ENCODE data around the gene COL6A2. TPM values are rescaled to one million over a fixed set of nuclear protein-coding genes. Genes with fewer than 3 reads are reported as not detected.
A peak's percentile ranks its signal among the peaks of the same experiment; 100 is the strongest.

COL6A2 gene
- total RNA-seq, 2 donors from 2014 or later: 259 to 377 TPM

- DNase-seq: peak; percentile 16
- H3K4me1 ChIP-seq (ENCODE audit: control insufficient read depth, insufficient read depth, low read length): no peaks in the 10 kb centered on the region
- no peak overlapping the region for H3K27ac ChIP-seq (ENCODE audit: low read depth, low read length)
- TF ChIP-seq, protein P1, sequence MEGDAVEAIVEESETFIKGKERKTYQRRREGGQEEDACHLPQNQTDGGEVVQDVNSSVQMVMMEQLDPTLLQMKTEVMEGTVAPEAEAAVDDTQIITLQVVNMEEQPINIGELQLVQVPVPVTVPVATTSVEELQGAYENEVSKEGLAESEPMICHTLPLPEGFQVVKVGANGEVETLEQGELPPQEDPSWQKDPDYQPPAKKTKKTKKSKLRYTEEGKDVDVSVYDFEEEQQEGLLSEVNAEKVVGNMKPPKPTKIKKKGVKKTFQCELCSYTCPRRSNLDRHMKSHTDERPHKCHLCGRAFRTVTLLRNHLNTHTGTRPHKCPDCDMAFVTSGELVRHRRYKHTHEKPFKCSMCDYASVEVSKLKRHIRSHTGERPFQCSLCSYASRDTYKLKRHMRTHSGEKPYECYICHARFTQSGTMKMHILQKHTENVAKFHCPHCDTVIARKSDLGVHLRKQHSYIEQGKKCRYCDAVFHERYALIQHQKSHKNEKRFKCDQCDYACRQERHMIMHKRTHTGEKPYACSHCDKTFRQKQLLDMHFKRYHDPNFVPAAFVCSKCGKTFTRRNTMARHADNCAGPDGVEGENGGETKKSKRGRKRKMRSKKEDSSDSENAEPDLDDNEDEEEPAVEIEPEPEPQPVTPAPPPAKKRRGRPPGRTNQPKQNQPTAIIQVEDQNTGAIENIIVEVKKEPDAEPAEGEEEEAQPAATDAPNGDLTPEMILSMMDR (conservative IDR thresholded peaks at IDR 0.05): no peak
- H3K36me3 ChIP-seq (ENCODE audit: control insufficient read depth, insufficient read depth, low read length): no peaks in the 10 kb centered on the region
- Mint-ChIP-seq H3K9me3 (peaks cover 50% of the 10 kb centered on the region), H3K4me1 (peaks cover 6% of the 10 kb centered on the region), H3K4me3 (no peak overlapping the region), H3K27me3 (ENCODE audit: insufficient read depth) (no peaks in the 10 kb centered on the region), H3K36me3 (ENCODE audit: low read depth) (no peaks in the 10 kb centered on the region), H3K27ac (no peak overlapping the region)
- 89 to 92% methylated on average over 3 to 5 of the region's 5 CpGs for WGBS, 2 experiments (ENCODE audit: insufficient coverage in 1 of 2, insufficient read length in 1 of 2)
- H3K27me3 ChIP-seq (ENCODE audit: control insufficient read depth, insufficient read depth, low read length, poor library complexity, severe bottlenecking): no peaks in the 10 kb centered on the region
- H3K9me3 ChIP-seq (ENCODE audit: control insufficient read depth, low read length): peaks cover 27% of the 10 kb centered on the region
- H3K4me3 ChIP-seq (ENCODE audit: low read length): no peak overlapping the region
- no peak overlapping the region for H3K9ac ChIP-seq (ENCODE audit: extremely low read depth, low read length, poor library complexity, severe bottlenecking)
These were observed 35.3 kb upstream of the COL6A2 start for GRCh38 chr21:46062471-46063211.

GRCh38 chr21:46063227-46063626 lies 34.7 kb upstream of the COL6A2 start:
- Mint-ChIP-seq H3K4me1 (peaks cover 6% of the 10 kb centered on the region), H3K4me3 (no peak overlapping the region), H3K27ac (no peak overlapping the region), H3K27me3 (ENCODE audit: insufficient read depth) (no peaks in the 10 kb centered on the region), H3K36me3 (ENCODE audit: low read depth) (no peaks in the 10 kb centered on the region), H3K9me3 (peaks cover 48% of the 10 kb centered on the region)
- peaks cover 27% of the 10 kb centered on the region for H3K9me3 ChIP-seq (ENCODE audit: control insufficient read depth, low read length)
- no peak overlapping the region for H3K4me3 ChIP-seq (ENCODE audit: low read length)
- TF ChIP-seq, protein P1 (conservative IDR thresholded peaks at IDR 0.05): no peak
- H3K27me3 ChIP-seq (ENCODE audit: control insufficient read depth, insufficient read depth, low read length, poor library complexity, severe bottlenecking): no peaks in the 10 kb centered on the region
- 88 to 91% methylated on average over 4 of the region's 4 CpGs for WGBS, 2 experiments (ENCODE audit: insufficient coverage in 1 of 2, insufficient read length in 1 of 2)
- H3K27ac ChIP-seq (ENCODE audit: low read depth, low read length): no peak overlapping the region
- no peak for DNase-seq
- no peak overlapping the region for H3K9ac ChIP-seq (ENCODE audit: extremely low read depth, low read length, poor library complexity, severe bottlenecking)
- H3K36me3 ChIP-seq (ENCODE audit: control insufficient read depth, insufficient read depth, low read length): no peaks in the 10 kb centered on the region
- H3K4me1 ChIP-seq (ENCODE audit: control insufficient read depth, insufficient read depth, low read length): no peaks in the 10 kb centered on the region

DNA sequence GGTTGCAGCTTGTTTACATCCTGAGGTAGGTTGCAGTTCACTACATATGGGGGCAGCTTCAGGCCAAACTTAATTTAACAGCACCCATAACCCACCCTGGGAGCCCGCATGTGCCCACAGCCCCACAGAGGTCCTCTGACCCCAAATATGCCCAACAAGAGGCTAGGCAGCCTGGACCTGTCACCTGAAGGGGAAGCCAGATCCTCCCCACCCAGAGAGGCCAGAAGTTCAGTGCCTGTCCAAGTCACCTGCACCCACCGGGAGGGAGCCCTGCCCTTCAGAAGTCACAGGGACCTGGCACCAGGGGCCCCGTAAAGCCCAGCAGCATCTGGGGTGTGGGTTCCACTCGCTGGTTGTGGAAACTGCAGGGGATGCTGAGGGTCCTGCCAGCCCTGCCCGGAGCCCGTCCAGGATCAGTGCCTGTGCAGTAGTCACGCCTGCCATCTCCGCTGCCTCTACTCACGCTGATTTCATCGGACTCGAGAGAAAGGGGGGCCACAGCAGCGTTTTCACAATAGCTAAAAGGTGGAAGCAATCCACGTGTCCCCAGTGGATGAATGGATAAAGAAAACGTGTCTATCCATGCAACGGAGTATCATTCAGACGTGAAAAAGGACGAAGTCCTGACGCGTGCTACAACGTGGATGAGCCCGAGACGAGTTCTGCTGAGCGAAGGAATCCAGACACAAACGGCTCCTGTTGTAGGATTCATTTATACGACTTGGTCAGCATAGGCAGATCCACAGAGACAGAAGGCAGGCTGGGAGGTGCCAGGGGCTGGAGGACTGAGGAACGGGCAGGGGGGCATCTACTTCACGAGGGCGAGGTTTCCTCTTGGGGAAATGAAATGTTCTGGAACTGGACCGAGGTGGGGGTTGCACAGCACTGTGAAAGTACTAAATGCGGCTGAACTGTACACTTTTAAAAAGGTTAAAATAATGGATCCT lies 33.9 kb upstream of the COL6A2 start:
- no peak overlapping the region for H3K9ac ChIP-seq (ENCODE audit: extremely low read depth, low read length, poor library complexity, severe bottlenecking)
- H3K27me3 ChIP-seq (ENCODE audit: control insufficient read depth, insufficient read depth, low read length, poor library complexity, severe bottlenecking): no peaks in the 10 kb centered on the region
- H3K27me3 Mint-ChIP-seq (ENCODE audit: insufficient read depth): no peaks in the 10 kb centered on the region
- H3K36me3 ChIP-seq (ENCODE audit: control insufficient read depth, insufficient read depth, low read length): no peaks in the 10 kb centered on the region
- 88 to 91% methylated on average over 27 to 30 of the region's 30 CpGs for WGBS, 2 experiments (ENCODE audit: insufficient coverage in 1 of 2, insufficient read length in 1 of 2)
- peaks cover 6% of the 10 kb centered on the region for H3K4me1 Mint-ChIP-seq
- no peaks in the 10 kb centered on the region for H3K36me3 Mint-ChIP-seq (ENCODE audit: low read depth)
- H3K4me1 ChIP-seq (ENCODE audit: control insufficient read depth, insufficient read depth, low read length): no peaks in the 10 kb centered on the region
- H3K27ac ChIP-seq (ENCODE audit: low read depth, low read length): no peak overlapping the region
- no peak overlapping the region for H3K4me3 Mint-ChIP-seq
- no peak for DNase-seq
- no peak overlapping the region for H3K4me3 ChIP-seq (ENCODE audit: low read length)
- no peak overlapping the region for H3K27ac Mint-ChIP-seq
- peaks cover 27% of the 10 kb centered on the region for H3K9me3 ChIP-seq (ENCODE audit: control insufficient read depth, low read length)
- peaks cover 40% of the 10 kb centered on the region for H3K9me3 Mint-ChIP-seq
- TF ChIP-seq, protein P1 (conservative IDR thresholded peaks at IDR 0.05): no peak
